H1 (cell line): ENCODE data around the gene SLC17A5. TPM values are rescaled to one million over a fixed set of nuclear protein-coding genes. Genes with fewer than 3 reads are reported as not detected.

Source experiments
- CTCF ChIA-PET: fragments of 300-600 bp; sonication (Branson Sonifier 250); formaldehyde crosslinking; loops from one replicate; lab custom pipeline; 2021; ENCODE audit not compliant: partially characterized antibody; lab: Charles Lee
- POLR2A ChIA-PET: fragments of 300-600 bp; sonication (Branson Sonifier 250); formaldehyde crosslinking; loops from one replicate; lab custom pipeline; 2021; ENCODE audit warnings: inconsistent platforms; ENCODE audit not compliant: partially characterized antibody; lab: Charles Lee
- DNase-seq, 2 experiments: peaks; one replicate each; pipeline versions ENCODE4 v3.0.0 to v3.0.0-alpha.2; 2010 to 2022; ENCODE audit warnings: low spot score in 2 of 2, low read depth in 1 of 2, mixed read lengths in 1 of 2
- FAIRE-seq: peaks from 2 replicates; lab custom pipeline; 2011; peaks lifted over from hg19 to GRCh38; lab: Jason Lieb, UNC
- H2AFZ ChIP-seq: 2 replicates; pipeline ENCODE4 v1.8.1; 2012; ENCODE audit warnings: low read length, inconsistent platforms
- H2AK5ac ChIP-seq: 2 replicates; pipeline ENCODE4 v1.6.1; 2013; ENCODE audit warnings: low read depth, low read length
- H2BK120ac ChIP-seq: replicated peaks from 2 replicates; pipeline ENCODE3; 2013; ENCODE audit warnings: low read depth, low read length, inconsistent platforms
- H2BK12ac ChIP-seq: 2 replicates; pipeline ENCODE4 v1.6.1; 2013; ENCODE audit warnings: low read depth, low read length
- H2BK15ac ChIP-seq: 2 replicates; pipeline ENCODE4 v1.6.1; 2013; ENCODE audit warnings: low read length
- H2BK20ac ChIP-seq: 2 replicates; pipeline ENCODE4 v1.6.1; 2013; ENCODE audit warnings: low read length
- H2BK5ac ChIP-seq: 2 replicates; pipeline ENCODE4 v1.6.1; 2013; ENCODE audit warnings: low read depth, low read length
- H3K14ac ChIP-seq: 2 replicates; pipeline ENCODE4 v1.6.1; 2013; ENCODE audit warnings: inconsistent platforms; ENCODE audit not compliant: insufficient read length
- H3K18ac ChIP-seq: 2 replicates; pipeline ENCODE4 v1.6.1; 2013; ENCODE audit warnings: low read length; ENCODE audit errors: extremely low read depth
- H3K23ac ChIP-seq: 2 replicates; pipeline ENCODE4 v1.6.1; 2013; ENCODE audit warnings: inconsistent platforms; ENCODE audit not compliant: insufficient read length
- H3K23me2 ChIP-seq: 2 replicates; pipeline ENCODE4 v1.6.1; 2013; ENCODE audit warnings: low read depth, low read length
- H3K27ac ChIP-seq: 2 replicates; pipeline ENCODE4 v1.6.1; 2011; ENCODE audit warnings: low read depth, low read length, inconsistent platforms
- H3K27me3 ChIP-seq, 4 experiments: replicated peaks in 1 of 4; 1 replicate in 1 of 4; 2 replicates in 3 of 4; pipeline versions ENCODE4 v1.6.1 to v1.8.1; 2011 to 2013; ENCODE audit warnings: low read length in 3 of 4, mild to moderate bottlenecking in 3 of 4, inconsistent platforms in 2 of 4, mixed read lengths in 2 of 4, moderate library complexity in 1 of 4; ENCODE audit not compliant: control insufficient read depth in 3 of 4, insufficient read depth in 3 of 4; ENCODE audit errors: extremely low read depth in 1 of 4
- H3K36me3 ChIP-seq, 4 experiments: 2 replicates each; pipeline versions ENCODE4 v1.6.1 to v1.8.1; 2011 to 2013; ENCODE audit warnings: mild to moderate bottlenecking in 4 of 4, low read length in 3 of 4, moderate library complexity in 2 of 4, control low read depth in 1 of 4, inconsistent platforms in 1 of 4; ENCODE audit not compliant: insufficient read depth in 4 of 4, control insufficient read depth in 2 of 4
- H3K4ac ChIP-seq: replicated peaks from 2 replicates; pipeline ENCODE3; 2013; ENCODE audit warnings: low read length, low read depth, mixed read lengths, inconsistent platforms; ENCODE audit not compliant: insufficient read length
- H3K4me1 ChIP-seq, 4 experiments: replicated peaks in 1 of 4; 1 replicate in 1 of 4; 2 replicates in 3 of 4; pipeline versions ENCODE4 v1.6.1 to v1.8.1; 2011 to 2013; ENCODE audit warnings: low read length in 3 of 4, inconsistent platforms in 2 of 4, mixed read lengths in 1 of 4; ENCODE audit not compliant: insufficient read depth in 4 of 4, control insufficient read depth in 3 of 4
- H3K4me2 ChIP-seq, 2 experiments: 2 replicates each; pipeline versions ENCODE4 v1.6.1 to v1.8.1; 2011 to 2013; ENCODE audit warnings: low read depth in 2 of 2, low read length in 2 of 2, control low read depth in 1 of 2, inconsistent platforms in 1 of 2, mild to moderate bottlenecking in 1 of 2; ENCODE audit not compliant: insufficient read depth in 1 of 2
- H3K4me3 ChIP-seq, 4 experiments: fragments of 200-600, 300-600 bp in 1 of 4; sonication (generic), shearing (Covaris generic), sonication (Bioruptor Twin) in 1 of 4; 2 replicates each; pipeline versions ENCODE4 v1.5.1 to v1.8.1; 2011 to 2016; ENCODE audit warnings: low read length in 4 of 4, low read depth in 3 of 4, control low read depth in 2 of 4, inconsistent platforms in 2 of 4, mild to moderate bottlenecking in 2 of 4, mixed read lengths in 1 of 4, moderate library complexity in 1 of 4; ENCODE audit not compliant: insufficient read depth in 2 of 4; ENCODE audit errors: extremely low read depth in 1 of 4
- H3K56ac ChIP-seq: replicated peaks from 2 replicates; pipeline ENCODE3; 2013; ENCODE audit warnings: low read depth, mild to moderate bottlenecking, mixed read lengths, low read length, inconsistent platforms; ENCODE audit not compliant: insufficient read length
- H3K79me1 ChIP-seq: 2 replicates; pipeline ENCODE4 v1.6.1; 2013; ENCODE audit warnings: low read depth, low read length, control low read depth
- H3K79me2 ChIP-seq, 2 experiments: 2 replicates each; pipeline versions ENCODE4 v1.6.1 to v1.8.1; 2012 to 2013; ENCODE audit warnings: low read length in 2 of 2, mild to moderate bottlenecking in 2 of 2, inconsistent platforms in 1 of 2; ENCODE audit not compliant: insufficient read depth in 2 of 2, control insufficient read depth in 1 of 2
- H3K9ac ChIP-seq, 4 experiments: replicated peaks in 1 of 4; 1 replicate in 1 of 4; 2 replicates in 3 of 4; pipeline versions ENCODE4 v1.6.1 to v1.8.1; 2011 to 2013; ENCODE audit warnings: low read depth in 3 of 4, low read length in 3 of 4, control low read depth in 2 of 4, mild to moderate bottlenecking in 2 of 4, moderate library complexity in 2 of 4, inconsistent platforms in 1 of 4; ENCODE audit errors: extremely low read depth in 1 of 4
- H3K9me3 ChIP-seq, 2 experiments: 2 replicates each; pipeline versions ENCODE4 v1.6.1 to v1.8.1; 2012 to 2013; ENCODE audit warnings: mild to moderate bottlenecking in 2 of 2, moderate library complexity in 2 of 2, control low read depth in 1 of 2, inconsistent platforms in 1 of 2, low read depth in 1 of 2, low read length in 1 of 2, mixed read lengths in 1 of 2; ENCODE audit not compliant: insufficient read depth in 2 of 2
- H4K20me1 ChIP-seq, 2 experiments: replicated peaks in 1 of 2; 2 replicates each; pipeline versions ENCODE3 to v1.8.1; 2011 to 2013; ENCODE audit warnings: inconsistent platforms in 2 of 2, low read length in 2 of 2, mild to moderate bottlenecking in 1 of 2; ENCODE audit not compliant: insufficient read depth in 2 of 2, control insufficient read depth in 1 of 2
- H4K5ac ChIP-seq: 2 replicates; pipeline ENCODE4 v1.6.1; 2013; ENCODE audit warnings: low read length, low read depth, mixed read lengths, inconsistent platforms; ENCODE audit not compliant: insufficient read length
- H4K8ac ChIP-seq: 2 replicates; pipeline ENCODE4 v1.8.0; 2013; ENCODE audit warnings: mild to moderate bottlenecking, moderate library complexity, low read length, inconsistent platforms; ENCODE audit not compliant: insufficient read depth; ENCODE audit errors: extremely low read depth
- H4K91ac ChIP-seq: replicated peaks from 2 replicates; pipeline ENCODE3; 2013; ENCODE audit warnings: low read length, mixed read lengths, inconsistent platforms; ENCODE audit not compliant: insufficient read length
- ASH2L ChIP-seq: fragments of 200-600, 300-600 bp; sonication (generic); IDR thresholded peaks from one replicate; pipeline ENCODE4 v1.7.1; 2017; ENCODE audit warnings: low read length
- BCL11A ChIP-seq, 2 experiments: IDR thresholded peaks; one replicate each; pipeline ENCODE4 v1.6.1; 2011; ENCODE audit warnings: low read depth in 2 of 2, low read length in 2 of 2, mild to moderate bottlenecking in 2 of 2
- KDM5A ChIP-seq: fragments of 200-600 bp; IDR thresholded peaks from 2 replicates; pipeline ENCODE4 v1.7.1; 2012; ENCODE audit warnings: mild to moderate bottlenecking, low read length, inconsistent platforms, mixed read lengths
- TBP ChIP-seq: IDR thresholded peaks from 2 replicates; pipeline ENCODE4 v1.6.1; 2011; ENCODE audit warnings: low read depth, low read length, improper control_type of control experiment
- WGBS, 2 experiments: shearing (Covaris generic) in 1 of 2; methylation state at CpG; one replicate each; pipeline versions ENCODE4 v1.1.6 to v1.1.7; 2013 to 2015; ENCODE audit warnings: low lambda C conversion rate in 2 of 2, mixed read lengths in 2 of 2, inconsistent platforms in 1 of 2, low coverage in 1 of 2, missing lambda C conversion rate in 1 of 2; ENCODE audit not compliant: insufficient replicate concordance in 2 of 2, insufficient coverage in 1 of 2, insufficient read length in 1 of 2; ENCODE audit errors: extremely low coverage in 1 of 2, missing lambda C conversion rate in 1 of 2; 5-methylcytosine and 5-hydroxymethylcytosine counted together
- polyA plus RNA-seq, 7 experiments: library from polyadenylated mRNA; depleted of rRNA in 3 of 7; stranded (reverse) in 5 of 7; unstranded in 2 of 7; fragments of >200 nt in 5 of 7; fragments of 200-250 nt in 2 of 7; gene quantifications; 1 replicate in 5 of 7; 2 replicates in 1 of 7; 4 replicates in 1 of 7; pipeline versions ENCODE4 v1.2.1 to v1.2.3, GENCODE V29; 2011 to 2013; ENCODE audit warnings: missing spikeins in 2 of 7, mixed read lengths in 2 of 7
- total RNA-seq: library from RNA; stranded (reverse); fragmentation: NEBNext Ultra II Directional; extraction: Animal tissue kit (Norgen Biotek cat#: 25700); gene quantifications from 2 replicates; pipeline ENCODE4 v1.2.1, GENCODE V29; 2021

SLC17A5 gene
- total and polyA plus RNA-seq, 2 of the 8 experiments (the other 6 are each of a cell fraction or from before 2014, with no cell fraction given) = 11.0 to 11.9 TPM

GRCh38 chr6:73604020-73604419, 49.8 kb downstream of the SLC17A5 start:
- Histone ChIP-seq H3K27me3 (no peaks in the 10 kb centered on the region), H3K56ac (no peak overlapping the region), H3K9ac (no peak overlapping the region), H3K23me2 (no peaks in the 10 kb centered on the region), H2AFZ (no peak overlapping the region), H2BK20ac (no peak overlapping the region), H3K79me1 (no peaks in the 10 kb centered on the region), H3K4ac (no peak overlapping the region), H4K5ac (no peak overlapping the region), H3K4me2 (no peak overlapping the region), H2BK15ac (no peak overlapping the region), H3K4me3 (no peak overlapping the region), H3K23ac (no peak overlapping the region), H3K27ac (no peak overlapping the region), H4K8ac (no peak overlapping the region), H2BK120ac (no peak overlapping the region), H3K18ac (no peak overlapping the region), H3K79me2 (no peaks in the 10 kb centered on the region), H2AK5ac (no peak overlapping the region), H3K36me3 (peaks cover 0 to 8% (median 3%) of the 10 kb centered on the region in 4 experiments; a peak in 4 of 8 replicates), H3K14ac (no peak overlapping the region), H4K91ac (no peak overlapping the region), H4K20me1 (no peaks in the 10 kb centered on the region), H2BK5ac (no peak overlapping the region), H2BK12ac (no peak overlapping the region), H3K9me3 (no peaks in the 10 kb centered on the region; a peak in 1 of 4 replicates), H3K4me1 (no peaks in the 10 kb centered on the region)
- 90% methylated on average over 1 of the region's 1 CpG; no CpG with 5 or more reads in 1 of the 2 experiments for WGBS, 2 experiments
- DNase-seq (no peak), FAIRE-seq (no peak)
- ChIA-PET CTCF (interaction anchor here (0.6 to 1.7 kb wide), 3 partner anchors 23 to 242 kb away, joined by 3 to 4 read pairs (median 3); no protein-coding TSS in a partner anchor), POLR2A (interaction anchor here (0.5 to 14.4 kb wide), 3 partner anchors 19 to 178 kb away, joined by 3 to 430 read pairs (median 3); partner anchors contain the start of gene EEF1A1)
- TF ChIP-seq ASH2L = no peak
- TF ChIP-seq TBP = no peak
- no peak for TF ChIP-seq KDM5A
- TF ChIP-seq BCL11A (IDR thresholded peaks at IDR 0.05; ENCODE audit: low read depth in 2 of 2, low read length in 2 of 2) = no peak
